ENCODE results near the gene KRT77.

Gene KRT77

DNA sequence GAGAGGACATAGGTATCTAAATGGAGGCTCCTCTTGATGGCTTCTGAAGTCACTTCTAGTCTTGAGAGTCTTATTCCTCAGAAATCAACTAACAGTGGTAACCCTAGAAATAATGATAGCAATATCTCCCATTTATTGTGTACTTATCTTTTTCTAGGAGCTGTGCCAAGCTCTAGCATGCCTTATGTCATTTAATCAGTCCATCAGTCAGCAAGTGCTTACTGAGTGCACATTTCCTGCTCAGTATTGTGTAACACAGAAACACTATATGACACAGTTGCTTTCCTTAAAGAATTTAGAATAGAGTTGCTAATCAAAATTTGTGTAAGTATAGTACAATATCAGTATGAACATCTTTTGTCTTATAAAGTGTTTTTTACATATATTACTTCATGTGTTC lies 37.3 kb upstream of the KRT77 start:
- H3K36me3 ChIP-seq (ENCODE audit: insufficient read depth, low read length): no peaks in the 10 kb centered on the region
- H3K4me3 ChIP-seq (ENCODE audit: low read depth in 1 of 2, low read length in 2 of 2): no peak overlapping the region
- H3K9me3 ChIP-seq (ENCODE audit: low read length): no peaks in the 10 kb centered on the region
- H3K4me1 ChIP-seq (ENCODE audit: insufficient read depth, low read length): no peaks in the 10 kb centered on the region
- H3K9ac ChIP-seq (ENCODE audit: low read length): no peak overlapping the region
- peaks cover 0 to 10% of the 10 kb centered on the region in 2 donors for H3K27me3 ChIP-seq (ENCODE audit: control insufficient read depth in 1 of 2, insufficient read depth in 2 of 2, low read length in 2 of 2)
- H3K27ac ChIP-seq (ENCODE audit: low read depth, low read length): no peak overlapping the region

DNA sequence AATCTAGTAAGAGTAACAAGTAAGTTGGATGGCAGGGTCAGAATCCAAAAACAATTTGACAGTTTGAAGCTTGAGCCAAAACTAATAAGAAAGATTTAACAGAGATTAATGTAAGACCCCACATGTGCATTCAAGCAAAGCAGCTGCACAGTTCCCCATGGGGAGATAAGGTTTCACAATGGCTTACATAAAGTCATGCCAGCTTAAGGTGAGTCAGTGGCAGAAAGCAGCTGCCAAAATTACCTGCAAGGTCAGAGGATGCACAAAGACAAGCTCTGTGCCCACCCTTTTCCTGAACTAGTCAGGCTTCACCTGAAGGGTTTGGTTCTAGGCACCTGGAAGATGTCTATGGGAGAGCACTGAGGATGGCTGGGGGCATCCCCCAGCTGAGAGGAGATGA lies 36.6 kb upstream of the KRT77 start:
- Histone ChIP-seq H3K9me3 (ENCODE audit: low read length) (no peaks in the 10 kb centered on the region), H3K4me1 (ENCODE audit: insufficient read depth, low read length) (no peaks in the 10 kb centered on the region), H3K27me3 (ENCODE audit: control insufficient read depth in 1 of 2, insufficient read depth in 2 of 2, low read length in 2 of 2) (peaks cover 0 to 10% of the 10 kb centered on the region in 2 donors), H3K4me3 (ENCODE audit: low read depth in 1 of 2, low read length in 2 of 2) (no peak overlapping the region), H3K9ac (ENCODE audit: low read length) (no peak overlapping the region), H3K36me3 (ENCODE audit: insufficient read depth, low read length) (no peaks in the 10 kb centered on the region), H3K27ac (ENCODE audit: low read depth, low read length) (no peak overlapping the region)

DNA sequence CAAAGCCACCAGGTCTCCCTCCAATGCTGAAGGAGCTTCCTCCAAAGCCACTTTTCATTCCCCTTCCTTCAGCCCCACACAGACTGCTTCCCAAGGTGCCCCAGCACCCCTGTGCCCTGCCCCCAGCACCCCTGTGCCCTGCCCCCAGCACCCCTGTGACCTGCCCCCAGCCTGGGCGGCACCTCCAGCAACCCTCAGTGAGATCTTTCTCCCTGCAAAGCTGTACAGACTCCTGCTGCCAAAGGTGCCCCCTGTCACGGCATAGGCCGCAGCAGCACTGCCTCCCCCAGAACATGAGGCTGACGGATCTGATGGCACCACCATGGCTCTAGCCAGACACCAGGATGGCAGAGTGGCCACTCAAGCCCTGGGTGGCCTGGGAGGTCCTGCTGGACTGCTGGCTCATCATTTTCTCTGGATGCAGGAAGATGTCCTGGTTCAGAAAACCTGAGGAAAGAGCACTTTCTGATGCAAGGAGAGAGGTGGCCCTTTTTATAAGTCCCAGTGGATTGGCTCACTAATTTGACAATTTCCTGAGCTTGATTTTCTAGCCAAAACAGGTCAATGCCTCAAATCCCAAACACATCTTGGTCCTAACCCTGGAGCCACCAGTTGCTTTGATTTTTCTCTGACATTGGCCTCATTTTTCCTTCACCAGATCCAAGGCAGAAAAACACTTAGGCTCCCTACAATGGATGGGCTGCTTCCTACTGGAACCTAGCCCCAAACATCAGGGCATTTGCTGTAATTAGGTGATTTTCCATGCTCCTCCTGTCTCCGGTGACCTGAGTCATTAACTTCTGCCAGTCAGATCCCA lies 32.7 kb upstream of the KRT77 start:
- Histone ChIP-seq H3K9me3 (ENCODE audit: low read length) (no peaks in the 10 kb centered on the region), H3K27ac (ENCODE audit: low read depth, low read length) (no peak overlapping the region), H3K4me3 (ENCODE audit: low read depth in 1 of 2, low read length in 2 of 2) (no peak overlapping the region), H3K27me3 (ENCODE audit: control insufficient read depth in 1 of 2, insufficient read depth in 2 of 2, low read length in 2 of 2) (no peaks in the 10 kb centered on the region), H3K9ac (ENCODE audit: low read length) (no peak overlapping the region), H3K36me3 (ENCODE audit: insufficient read depth, low read length) (no peaks in the 10 kb centered on the region), H3K4me1 (ENCODE audit: insufficient read depth, low read length) (no peaks in the 10 kb centered on the region)

DNA sequence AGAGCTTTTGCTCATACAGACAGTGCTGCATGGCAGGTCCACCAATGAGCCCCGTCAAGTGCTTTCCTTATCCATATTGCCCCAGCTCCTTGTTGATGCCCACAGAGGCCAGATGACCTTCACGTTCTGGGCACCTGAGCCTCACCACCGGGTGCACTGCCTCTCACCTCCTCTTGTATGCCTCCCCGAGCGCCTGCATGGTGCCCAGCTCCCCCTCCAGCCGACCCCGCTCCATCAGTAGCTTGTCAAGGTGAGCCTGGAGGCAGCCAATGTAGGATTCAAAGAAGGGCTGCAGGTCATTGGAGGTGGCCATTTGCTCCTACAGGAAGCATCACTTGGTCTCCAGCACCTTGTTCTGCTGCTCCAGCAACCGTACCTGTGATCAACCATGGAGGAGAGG lies 31.8 kb upstream of the KRT77 start:
- Histone ChIP-seq H3K27me3 (ENCODE audit: control insufficient read depth in 1 of 2, insufficient read depth in 2 of 2, low read length in 2 of 2) (no peaks in the 10 kb centered on the region), H3K4me1 (ENCODE audit: insufficient read depth, low read length) (no peaks in the 10 kb centered on the region), H3K9me3 (ENCODE audit: low read length) (no peaks in the 10 kb centered on the region), H3K36me3 (ENCODE audit: insufficient read depth, low read length) (no peaks in the 10 kb centered on the region), H3K4me3 (ENCODE audit: low read depth in 1 of 2, low read length in 2 of 2) (no peak overlapping the region), H3K27ac (ENCODE audit: low read depth, low read length) (no peak overlapping the region), H3K9ac (ENCODE audit: low read length) (no peak overlapping the region)

DNA sequence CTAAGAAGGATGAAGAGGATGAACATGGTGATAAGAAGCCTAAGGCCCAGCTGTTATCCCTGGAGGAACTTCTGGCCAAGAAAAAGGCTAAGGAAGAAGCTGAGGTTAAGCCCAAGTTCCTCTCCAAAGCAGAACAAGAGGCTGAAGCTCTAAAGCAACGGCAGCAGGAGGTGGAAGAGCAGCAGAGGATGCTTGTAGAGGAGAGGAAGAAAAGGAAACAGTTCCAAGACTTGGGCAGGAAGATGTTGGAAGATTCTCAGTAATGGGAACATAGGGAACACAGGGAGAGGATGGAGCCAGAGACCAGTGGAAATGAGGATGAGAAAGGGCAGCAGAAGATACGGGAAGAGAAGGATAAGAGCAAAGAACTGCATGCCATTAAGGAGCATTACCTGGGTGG lies 27.5 kb upstream of the KRT77 start:
- no peak overlapping the region for H3K9ac ChIP-seq (ENCODE audit: low read length)
- H3K27me3 ChIP-seq (ENCODE audit: control insufficient read depth in 1 of 2, insufficient read depth in 2 of 2, low read length in 2 of 2): no peaks in the 10 kb centered on the region
- no peak overlapping the region for H3K27ac ChIP-seq (ENCODE audit: low read depth, low read length)
- no peaks in the 10 kb centered on the region for H3K9me3 ChIP-seq (ENCODE audit: low read length)
- no peak overlapping the region for H3K4me3 ChIP-seq (ENCODE audit: low read depth in 1 of 2, low read length in 2 of 2)
- no peaks in the 10 kb centered on the region for H3K4me1 ChIP-seq (ENCODE audit: insufficient read depth, low read length)
- H3K36me3 ChIP-seq (ENCODE audit: insufficient read depth, low read length): no peaks in the 10 kb centered on the region

DNA sequence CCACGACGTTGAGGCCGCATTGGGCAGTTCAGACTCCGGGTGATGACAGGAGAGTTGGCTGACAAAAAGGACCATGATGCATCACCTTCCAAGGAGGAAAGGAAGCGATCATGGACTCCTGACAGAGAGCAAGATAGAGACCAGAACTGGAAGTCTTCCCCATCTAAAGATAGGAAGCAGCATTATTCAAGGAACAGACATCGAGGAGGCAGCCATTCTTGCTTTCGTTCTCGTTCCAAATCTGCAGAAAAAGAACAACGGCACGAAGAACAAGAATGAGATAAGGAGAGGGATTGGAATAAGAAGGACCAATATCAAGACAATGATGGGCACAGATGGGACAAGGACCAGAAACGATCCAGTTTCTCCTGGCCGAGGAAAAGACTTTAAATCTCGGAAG lies 27.1 kb upstream of the KRT77 start:
- Histone ChIP-seq H3K4me1 (ENCODE audit: insufficient read depth, low read length) (no peaks in the 10 kb centered on the region), H3K27me3 (ENCODE audit: control insufficient read depth in 1 of 2, insufficient read depth in 2 of 2, low read length in 2 of 2) (no peaks in the 10 kb centered on the region), H3K36me3 (ENCODE audit: insufficient read depth, low read length) (no peaks in the 10 kb centered on the region), H3K9me3 (ENCODE audit: low read length) (no peaks in the 10 kb centered on the region), H3K4me3 (ENCODE audit: low read depth in 1 of 2, low read length in 2 of 2) (no peak overlapping the region), H3K9ac (ENCODE audit: low read length) (no peak overlapping the region), H3K27ac (ENCODE audit: low read depth, low read length) (no peak overlapping the region)

DNA sequence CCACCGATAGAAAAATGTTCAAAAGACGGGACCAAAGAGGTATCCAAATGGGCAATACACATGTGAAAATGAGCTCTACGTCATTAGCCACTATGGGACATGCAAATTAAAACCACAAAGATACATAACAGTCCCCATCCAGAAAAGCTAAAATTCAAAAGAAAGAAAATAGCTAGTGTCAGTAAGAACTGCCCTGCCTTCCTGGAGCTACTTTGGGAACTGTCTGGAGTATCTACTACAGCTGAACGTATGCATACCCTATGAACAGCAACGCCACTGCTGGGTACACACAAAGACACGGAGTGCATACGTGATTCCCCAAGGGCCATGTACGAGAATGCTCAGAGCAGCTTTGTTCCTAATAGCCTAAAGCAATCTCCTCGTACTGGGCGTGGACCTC lies 25.8 kb upstream of the KRT77 start:
- no peak overlapping the region for H3K4me3 ChIP-seq (ENCODE audit: low read depth in 1 of 2, low read length in 2 of 2)
- H3K27ac ChIP-seq (ENCODE audit: low read depth, low read length): no peak overlapping the region
- no peak overlapping the region for H3K9ac ChIP-seq (ENCODE audit: low read length)
- no peaks in the 10 kb centered on the region for H3K36me3 ChIP-seq (ENCODE audit: insufficient read depth, low read length)
- H3K27me3 ChIP-seq (ENCODE audit: control insufficient read depth in 1 of 2, insufficient read depth in 2 of 2, low read length in 2 of 2): no peaks in the 10 kb centered on the region
- H3K9me3 ChIP-seq (ENCODE audit: low read length): no peaks in the 10 kb centered on the region
- no peaks in the 10 kb centered on the region for H3K4me1 ChIP-seq (ENCODE audit: insufficient read depth, low read length)

DNA sequence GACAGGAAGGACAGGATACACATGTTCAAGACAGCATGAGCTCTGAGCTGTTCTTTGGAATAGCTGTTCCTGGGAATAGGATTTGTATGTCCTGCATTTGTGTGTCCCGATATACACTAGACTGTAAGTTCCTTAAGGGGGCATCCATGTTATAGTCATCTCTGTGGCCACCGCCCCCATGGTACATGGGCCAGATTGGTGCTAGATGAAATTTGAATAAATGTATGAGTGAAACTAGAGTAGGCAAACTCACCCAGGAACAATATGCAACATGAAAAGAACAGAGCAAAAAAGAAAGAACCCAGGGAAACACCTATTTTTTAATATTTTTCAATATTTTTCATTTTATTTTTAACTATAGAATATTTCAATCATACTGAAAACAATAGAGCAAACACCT lies 25.1 kb upstream of the KRT77 start:
- no peaks in the 10 kb centered on the region for H3K36me3 ChIP-seq (ENCODE audit: insufficient read depth, low read length)
- H3K9me3 ChIP-seq (ENCODE audit: low read length): no peaks in the 10 kb centered on the region
- H3K27ac ChIP-seq (ENCODE audit: low read depth, low read length): no peak overlapping the region
- no peaks in the 10 kb centered on the region for H3K27me3 ChIP-seq (ENCODE audit: control insufficient read depth in 1 of 2, insufficient read depth in 2 of 2, low read length in 2 of 2)
- H3K4me1 ChIP-seq (ENCODE audit: insufficient read depth, low read length): no peaks in the 10 kb centered on the region
- no peak overlapping the region for H3K4me3 ChIP-seq (ENCODE audit: low read depth in 1 of 2, low read length in 2 of 2)
- no peak overlapping the region for H3K9ac ChIP-seq (ENCODE audit: low read length)

DNA sequence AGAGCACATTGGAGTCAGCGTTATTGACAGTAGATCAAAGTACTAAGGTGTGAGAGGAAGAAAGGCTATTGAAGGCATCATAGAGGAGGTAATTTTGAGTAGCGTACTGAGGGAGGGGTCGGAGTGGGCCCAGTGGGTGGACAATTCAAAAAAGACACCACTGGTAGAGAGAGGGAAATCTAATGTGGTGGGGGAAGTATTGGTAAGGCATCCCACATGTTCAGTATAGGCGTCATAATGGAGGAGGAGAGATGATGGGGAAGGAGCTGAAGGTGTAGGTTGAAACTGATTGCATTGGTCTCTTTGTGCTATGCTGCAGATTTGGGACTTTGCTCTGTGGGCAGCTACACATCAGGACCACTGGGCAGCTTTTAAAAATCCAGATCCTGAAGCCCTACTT lies 23.7 kb upstream of the KRT77 start:
- no peak overlapping the region for H3K27ac ChIP-seq (ENCODE audit: low read depth, low read length)
- H3K4me1 ChIP-seq (ENCODE audit: insufficient read depth, low read length): no peaks in the 10 kb centered on the region
- no peaks in the 10 kb centered on the region for H3K9me3 ChIP-seq (ENCODE audit: low read length)
- no peaks in the 10 kb centered on the region for H3K27me3 ChIP-seq (ENCODE audit: control insufficient read depth in 1 of 2, insufficient read depth in 2 of 2, low read length in 2 of 2)
- no peak overlapping the region for H3K4me3 ChIP-seq (ENCODE audit: low read depth in 1 of 2, low read length in 2 of 2)
- no peak overlapping the region for H3K9ac ChIP-seq (ENCODE audit: low read length)
- no peaks in the 10 kb centered on the region for H3K36me3 ChIP-seq (ENCODE audit: insufficient read depth, low read length)

DNA sequence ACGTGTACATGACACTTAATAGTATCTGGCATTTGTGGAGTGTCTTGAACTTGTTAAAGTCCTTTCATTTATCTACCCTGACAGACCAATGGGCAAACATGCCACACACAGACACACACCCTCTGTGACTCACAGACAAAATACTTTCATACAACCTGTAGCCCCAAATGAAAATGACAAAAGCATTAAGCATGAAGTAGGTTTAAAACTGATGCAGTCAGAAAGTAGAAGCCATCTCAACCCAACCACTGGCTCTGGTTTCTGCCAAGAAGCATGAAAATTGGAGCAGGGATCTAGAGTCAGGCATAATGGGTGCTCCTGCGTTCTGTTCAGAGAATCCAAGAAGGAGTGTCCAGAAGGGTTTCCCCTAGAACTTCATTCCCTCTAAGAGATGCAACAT lies 23.1 kb upstream of the KRT77 start:
- Histone ChIP-seq H3K27me3 (ENCODE audit: control insufficient read depth in 1 of 2, insufficient read depth in 2 of 2, low read length in 2 of 2) (no peaks in the 10 kb centered on the region), H3K9ac (ENCODE audit: low read length) (no peak overlapping the region), H3K4me1 (ENCODE audit: insufficient read depth, low read length) (no peaks in the 10 kb centered on the region), H3K4me3 (ENCODE audit: low read depth in 1 of 2, low read length in 2 of 2) (no peak overlapping the region), H3K36me3 (ENCODE audit: insufficient read depth, low read length) (no peaks in the 10 kb centered on the region), H3K27ac (ENCODE audit: low read depth, low read length) (no peak overlapping the region), H3K9me3 (ENCODE audit: low read length) (no peaks in the 10 kb centered on the region)

DNA sequence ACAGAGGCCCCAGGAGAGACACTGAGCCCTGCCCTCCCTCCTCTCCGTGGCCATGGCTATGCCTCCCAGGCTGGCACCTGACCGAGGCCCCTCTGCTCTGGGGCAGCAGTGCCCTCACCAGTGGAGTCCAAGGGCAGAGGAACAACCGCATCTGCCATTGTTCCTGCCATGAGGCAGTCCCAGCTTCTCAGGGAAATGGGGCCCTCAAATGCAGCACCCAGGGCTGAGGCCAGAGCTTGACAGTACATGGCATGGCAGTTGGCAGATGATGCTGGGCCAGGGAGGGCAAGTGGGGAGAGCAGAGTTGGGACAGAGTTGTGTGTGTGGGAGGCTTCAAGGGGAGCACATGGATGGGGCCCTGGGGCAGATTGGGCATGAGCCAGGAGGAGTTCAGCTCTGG lies 21.1 kb upstream of the KRT77 start:
- H3K4me3 ChIP-seq (ENCODE audit: low read depth in 1 of 2, low read length in 2 of 2): no peak overlapping the region

DNA sequence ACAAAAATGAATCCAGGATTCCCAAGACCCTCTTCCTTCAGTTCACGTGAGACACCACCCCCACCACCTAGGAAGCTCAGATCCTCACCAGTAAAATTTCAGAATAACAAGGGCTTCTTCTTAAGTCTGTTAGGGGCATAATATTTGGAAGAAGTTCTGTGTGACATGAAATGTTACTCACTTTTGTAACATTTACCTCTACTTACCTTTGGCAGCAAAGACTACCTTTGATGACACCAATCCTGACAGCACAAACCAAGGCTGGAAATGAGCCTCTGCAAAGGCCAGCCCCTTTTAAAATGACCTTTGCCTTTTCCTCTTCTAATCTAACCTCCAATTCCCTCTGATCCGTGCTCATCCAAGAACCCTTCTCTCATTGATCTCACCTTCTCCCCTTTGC lies 19.4 kb upstream of the KRT77 start:
- no peak overlapping the region for H3K4me3 ChIP-seq (ENCODE audit: low read depth in 1 of 2, low read length in 2 of 2)
- H3K4me1 ChIP-seq (ENCODE audit: insufficient read depth, low read length): no peaks in the 10 kb centered on the region
- no peaks in the 10 kb centered on the region for H3K36me3 ChIP-seq (ENCODE audit: insufficient read depth, low read length)
- no peak overlapping the region for H3K9ac ChIP-seq (ENCODE audit: low read length)
- no peak overlapping the region for H3K27ac ChIP-seq (ENCODE audit: low read depth, low read length)
- no peaks in the 10 kb centered on the region for H3K27me3 ChIP-seq (ENCODE audit: control insufficient read depth in 1 of 2, insufficient read depth in 2 of 2, low read length in 2 of 2)
- H3K9me3 ChIP-seq (ENCODE audit: low read length): no peaks in the 10 kb centered on the region

More for the DNA sequence above, 21.1 kb upstream of the KRT77 start:
- Histone ChIP-seq H3K27ac (ENCODE audit: low read depth, low read length) (no peak overlapping the region), H3K4me1 (ENCODE audit: insufficient read depth, low read length) (no peaks in the 10 kb centered on the region), H3K9ac (ENCODE audit: low read length) (no peak overlapping the region), H3K27me3 (ENCODE audit: control insufficient read depth in 1 of 2, insufficient read depth in 2 of 2, low read length in 2 of 2) (no peaks in the 10 kb centered on the region), H3K36me3 (ENCODE audit: insufficient read depth, low read length) (no peaks in the 10 kb centered on the region), H3K9me3 (ENCODE audit: low read length) (no peaks in the 10 kb centered on the region)

Data from muscle layer of colon (tissue), 2 donors.